ENCODE measurements around the gene ARHGEF38. TPM values are rescaled to one million over a fixed set of nuclear protein-coding genes. Genes with fewer than 3 reads are reported as not detected.

The ARHGEF38 gene
- not detected for total RNA-seq

- TF ChIP-seq CTCF (IDR thresholded peaks at IDR 0.05): no peak
These were observed at the start of gene ARHGEF38 for GRCh38 chr4:105551965-105552746. ARHGEF38 (plus strand) TSS chr4:105552620; CDS start chr4:105552766, 146 bp downstream.

DNA sequence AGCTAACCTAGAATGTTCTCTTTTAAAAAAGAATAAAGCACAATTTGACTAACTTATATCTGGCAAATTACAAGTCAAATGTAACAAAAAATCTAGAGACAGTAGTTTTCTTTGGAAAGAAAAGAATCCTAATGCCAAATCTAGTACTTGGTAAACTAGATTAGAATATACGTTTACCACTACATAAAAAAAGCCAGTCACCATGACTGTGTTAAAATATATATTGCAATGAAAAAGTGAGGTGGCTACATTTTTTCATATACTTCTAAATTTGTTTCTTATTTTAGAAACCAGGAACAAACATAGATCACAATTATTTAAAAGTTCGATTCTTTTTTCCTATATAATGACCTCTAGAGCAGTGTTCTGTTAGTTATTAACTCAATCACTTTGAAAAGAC is 48.9 kb upstream of the ARHGEF38 start:
- no peaks in the 10 kb centered on the region for H3K4me1 ChIP-seq

More at GRCh38 chr4:105551965-105552746, at the start of gene ARHGEF38:
- Histone ChIP-seq H3K4me3 (no peak within 1 kb of the TSS), H3K4me1 (no peaks in the 10 kb centered on the region), H3K27ac (no peak within 1 kb of the TSS), H3K9me3 (no peaks in the 10 kb centered on the region), H3K27me3 (no peaks in the 10 kb centered on the region), H3K36me3 (no peaks in the 10 kb centered on the region)
- no peak for DNase-seq (ENCODE audit: low spot score in 2 of 2)
- intact Hi-C loops (cut with DNase I): no loop called here

DNA sequence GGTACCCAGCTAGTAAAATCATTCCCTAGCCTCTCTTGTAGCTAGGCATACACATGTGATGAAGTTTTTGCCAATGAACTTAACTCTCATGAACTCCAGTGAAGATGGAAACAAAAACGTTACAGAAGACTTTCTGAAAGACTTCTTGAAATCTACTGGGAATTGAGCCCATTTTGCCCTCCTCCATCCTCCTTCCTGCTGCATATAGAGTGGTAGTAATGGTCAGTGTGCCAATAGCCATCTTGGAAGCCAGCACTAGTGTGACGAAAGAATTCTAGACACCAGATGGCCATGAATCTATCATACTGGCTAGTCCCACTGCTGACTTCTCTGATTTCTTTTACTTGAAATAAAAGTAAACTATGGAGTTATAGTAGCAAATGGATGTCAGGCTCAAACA is 47.7 kb upstream of the ARHGEF38 start:
- no peak for TF ChIP-seq CTCF (IDR thresholded peaks at IDR 0.05)
- no peak for DNase-seq (ENCODE audit: low spot score in 2 of 2)
- Histone ChIP-seq H3K4me3 (no peak overlapping the region), H3K27ac (no peak overlapping the region), H3K9me3 (no peaks in the 10 kb centered on the region), H3K36me3 (no peaks in the 10 kb centered on the region), H3K27me3 (no peaks in the 10 kb centered on the region), H3K4me1 (no peaks in the 10 kb centered on the region)
- intact Hi-C loops (cut with DNase I): no loop called here

More for the DNA sequence above, 48.9 kb upstream of the ARHGEF38 start:
- H3K36me3 ChIP-seq: no peaks in the 10 kb centered on the region
- H3K4me3 ChIP-seq: no peak overlapping the region
- H3K9me3 ChIP-seq: no peaks in the 10 kb centered on the region
- no peaks in the 10 kb centered on the region for H3K27me3 ChIP-seq
- intact Hi-C loops (cut with DNase I): no loop called here
- TF ChIP-seq CTCF (IDR thresholded peaks at IDR 0.05): no peak
- no peak for DNase-seq (ENCODE audit: low spot score in 2 of 2)
- no peak overlapping the region for H3K27ac ChIP-seq

GRCh38 chr4:105509291-105509690 is 43.1 kb upstream of the ARHGEF38 start:
- no peak for DNase-seq (ENCODE audit: low spot score in 2 of 2)
- Histone ChIP-seq H3K4me1 (no peaks in the 10 kb centered on the region), H3K36me3 (no peaks in the 10 kb centered on the region), H3K27ac (no peak overlapping the region), H3K4me3 (no peak overlapping the region), H3K27me3 (no peaks in the 10 kb centered on the region), H3K9me3 (peaks cover 0 to 3% of the 10 kb centered on the region in 2 donors)
- intact Hi-C loops (cut with DNase I): no loop called here
- TF ChIP-seq CTCF (IDR thresholded peaks at IDR 0.05): no peak

DNA sequence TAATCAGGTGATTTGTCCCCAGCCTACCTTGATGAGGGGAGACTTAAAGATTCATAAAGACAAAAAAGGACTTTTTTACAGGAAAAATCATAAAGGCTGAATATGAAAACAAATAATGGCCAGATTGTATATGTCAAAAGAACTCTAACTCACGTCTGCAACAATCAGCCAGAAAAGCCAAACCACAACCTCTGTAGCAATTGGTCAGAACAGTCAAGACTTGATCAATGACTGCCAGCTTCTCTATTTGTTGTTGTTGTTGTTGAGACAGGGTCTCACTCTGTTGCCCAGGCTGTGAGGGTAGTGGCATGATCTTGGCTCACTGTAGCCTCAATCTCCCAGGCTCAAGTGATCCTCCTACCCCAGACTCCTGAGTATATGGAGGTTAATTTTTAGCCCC is 42.7 kb upstream of the ARHGEF38 start:
- no peak overlapping the region for H3K4me3 ChIP-seq
- H3K27me3 ChIP-seq: no peaks in the 10 kb centered on the region
- no peak for DNase-seq (ENCODE audit: low spot score in 2 of 2)
- TF ChIP-seq CTCF (IDR thresholded peaks at IDR 0.05): no peak
- no peaks in the 10 kb centered on the region for H3K4me1 ChIP-seq
- no peak overlapping the region for H3K27ac ChIP-seq
- H3K36me3 ChIP-seq: no peaks in the 10 kb centered on the region
- peaks cover 0 to 3% of the 10 kb centered on the region in 2 donors for H3K9me3 ChIP-seq
- intact Hi-C loops (cut with DNase I): no loop called here

Measured in ascending aorta (tissue), 2 donors.